ENCODE data around the gene PITPNC1. TPM values are rescaled to one million over a fixed set of nuclear protein-coding genes. Genes with fewer than 3 reads are reported as not detected.

The PITPNC1 gene
- total RNA-seq, 1 donor from 2014 or later = 40.3 TPM

DNA sequence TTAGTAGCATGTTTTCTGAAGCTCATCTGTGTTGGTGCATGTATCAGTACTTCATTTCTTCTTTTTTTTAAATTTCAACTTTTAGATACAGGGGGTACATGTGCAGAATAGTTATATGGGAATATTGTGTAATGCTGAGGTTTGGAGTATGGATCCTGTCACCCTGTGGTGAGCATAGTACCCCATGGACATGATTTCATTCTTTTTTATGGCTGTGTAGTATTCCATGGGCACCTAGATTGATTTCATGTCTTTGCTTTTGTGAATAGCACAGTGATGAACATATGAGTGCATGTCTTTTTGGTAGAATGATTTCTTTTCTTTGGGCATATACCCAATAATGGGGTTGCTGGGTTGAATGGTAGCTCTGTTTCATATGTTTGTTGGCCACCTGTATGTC is 285.6 kb downstream of the PITPNC1 start:
- peaks cover 7% of the 10 kb centered on the region for H3K4me1 Mint-ChIP-seq (ENCODE audit: low read depth, unreplicated experiment)
- TF ChIP-seq, protein P1, sequence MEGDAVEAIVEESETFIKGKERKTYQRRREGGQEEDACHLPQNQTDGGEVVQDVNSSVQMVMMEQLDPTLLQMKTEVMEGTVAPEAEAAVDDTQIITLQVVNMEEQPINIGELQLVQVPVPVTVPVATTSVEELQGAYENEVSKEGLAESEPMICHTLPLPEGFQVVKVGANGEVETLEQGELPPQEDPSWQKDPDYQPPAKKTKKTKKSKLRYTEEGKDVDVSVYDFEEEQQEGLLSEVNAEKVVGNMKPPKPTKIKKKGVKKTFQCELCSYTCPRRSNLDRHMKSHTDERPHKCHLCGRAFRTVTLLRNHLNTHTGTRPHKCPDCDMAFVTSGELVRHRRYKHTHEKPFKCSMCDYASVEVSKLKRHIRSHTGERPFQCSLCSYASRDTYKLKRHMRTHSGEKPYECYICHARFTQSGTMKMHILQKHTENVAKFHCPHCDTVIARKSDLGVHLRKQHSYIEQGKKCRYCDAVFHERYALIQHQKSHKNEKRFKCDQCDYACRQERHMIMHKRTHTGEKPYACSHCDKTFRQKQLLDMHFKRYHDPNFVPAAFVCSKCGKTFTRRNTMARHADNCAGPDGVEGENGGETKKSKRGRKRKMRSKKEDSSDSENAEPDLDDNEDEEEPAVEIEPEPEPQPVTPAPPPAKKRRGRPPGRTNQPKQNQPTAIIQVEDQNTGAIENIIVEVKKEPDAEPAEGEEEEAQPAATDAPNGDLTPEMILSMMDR (IDR thresholded peaks at IDR 0.05; ENCODE audit: partially characterized antibody, unreplicated experiment) = no peak
- H3K9me3 Mint-ChIP-seq (ENCODE audit: unreplicated experiment) = peaks cover 9% of the 10 kb centered on the region
- H3K27ac Mint-ChIP-seq (ENCODE audit: unreplicated experiment) = no peak overlapping the region
- H3K4me3 Mint-ChIP-seq (ENCODE audit: unreplicated experiment) = no peak overlapping the region
- DNase-seq = no peak
- H3K27me3 Mint-ChIP-seq (ENCODE audit: unreplicated experiment) = peaks cover 2% of the 10 kb centered on the region
- H3K36me3 Mint-ChIP-seq (ENCODE audit: unreplicated experiment) = peaks cover 14% of the 10 kb centered on the region

DNA sequence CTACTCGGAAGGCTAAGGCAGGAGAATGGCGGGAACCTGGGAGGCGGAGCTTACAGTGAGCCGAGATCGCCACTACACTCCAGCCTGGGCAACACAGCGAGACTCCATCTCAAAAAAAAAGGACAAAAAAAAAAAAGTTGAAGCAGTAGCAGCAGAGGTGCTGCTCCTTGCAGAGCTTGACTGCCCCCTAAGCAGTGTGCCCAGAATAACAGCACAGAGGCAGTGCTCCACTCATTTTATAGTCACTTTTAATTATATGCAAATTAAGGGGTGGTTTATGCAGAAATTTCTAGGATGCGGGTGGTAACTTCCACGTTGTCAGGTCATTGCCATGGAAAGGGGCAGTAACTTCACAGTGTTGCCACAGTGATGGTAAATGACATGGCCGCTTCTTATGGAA is 286.4 kb downstream of the PITPNC1 start:
- H3K9me3 Mint-ChIP-seq (ENCODE audit: unreplicated experiment) = peaks cover 11% of the 10 kb centered on the region
- peaks cover 2% of the 10 kb centered on the region for H3K27me3 Mint-ChIP-seq (ENCODE audit: unreplicated experiment)
- TF ChIP-seq, protein P1 (IDR thresholded peaks at IDR 0.05; ENCODE audit: partially characterized antibody, unreplicated experiment) = no peak
- no peak overlapping the region for H3K4me3 Mint-ChIP-seq (ENCODE audit: unreplicated experiment)
- no peak overlapping the region for H3K27ac Mint-ChIP-seq (ENCODE audit: unreplicated experiment)
- H3K4me1 Mint-ChIP-seq (ENCODE audit: low read depth, unreplicated experiment) = peaks cover 7% of the 10 kb centered on the region
- H3K36me3 Mint-ChIP-seq (ENCODE audit: unreplicated experiment) = peaks cover 12% of the 10 kb centered on the region
- DNase-seq = no peak

DNA sequence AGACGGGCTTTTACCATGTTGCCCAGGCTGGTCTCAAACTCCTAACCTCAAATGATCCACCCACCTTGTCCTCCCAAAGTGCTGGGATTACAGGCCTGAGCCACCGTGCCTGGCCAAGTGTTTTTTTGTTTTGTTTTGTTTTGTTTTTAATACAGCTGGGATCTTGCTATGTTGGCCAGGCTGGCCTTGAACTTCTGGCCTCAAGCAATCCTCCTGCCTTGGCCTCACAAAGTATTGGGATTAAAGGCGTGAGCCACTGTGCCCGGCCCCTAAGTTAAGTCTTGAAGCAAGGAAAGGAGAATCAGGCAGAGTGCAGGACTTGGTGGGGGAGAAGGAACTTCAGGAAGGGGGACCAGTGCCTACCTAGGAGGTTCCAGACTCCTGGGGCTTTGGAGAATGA is 288.9 kb downstream of the PITPNC1 start:
- peaks cover 9% of the 10 kb centered on the region for H3K9me3 Mint-ChIP-seq (ENCODE audit: unreplicated experiment)
- peaks cover 4% of the 10 kb centered on the region for H3K36me3 Mint-ChIP-seq (ENCODE audit: unreplicated experiment)

DNA sequence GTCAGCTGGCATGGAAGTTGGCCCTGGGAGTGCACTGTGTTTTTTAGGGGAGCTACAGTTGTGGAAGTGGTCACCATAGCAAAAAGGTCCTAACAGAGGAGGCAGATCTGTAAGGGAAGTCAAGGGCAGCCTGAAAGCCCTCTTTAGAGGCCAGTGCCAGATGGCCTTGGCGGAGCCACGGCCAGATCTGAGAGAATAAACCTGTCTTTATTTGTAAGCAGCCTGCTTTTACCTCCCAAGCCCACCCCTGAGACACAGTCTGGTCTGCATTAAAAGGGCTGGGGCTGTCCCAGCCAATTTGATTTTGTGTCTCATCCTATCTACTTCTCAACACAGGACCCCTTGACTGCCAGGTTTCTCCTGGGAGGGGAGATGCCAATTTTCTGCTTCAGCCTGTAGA is 289.6 kb downstream of the PITPNC1 start:
- TF ChIP-seq, protein P1 (IDR thresholded peaks at IDR 0.05; ENCODE audit: partially characterized antibody, unreplicated experiment) = no peak
- Mint-ChIP-seq H3K36me3 (ENCODE audit: unreplicated experiment) (no peaks in the 10 kb centered on the region), H3K27ac (ENCODE audit: unreplicated experiment) (peak overlapping the region; percentile 65), H3K27me3 (ENCODE audit: unreplicated experiment) (peaks cover 2% of the 10 kb centered on the region), H3K4me1 (ENCODE audit: low read depth, unreplicated experiment) (peaks cover 7% of the 10 kb centered on the region), H3K9me3 (ENCODE audit: unreplicated experiment) (peaks cover 9% of the 10 kb centered on the region), H3K4me3 (ENCODE audit: unreplicated experiment) (no peak overlapping the region)
- DNase-seq = no peak

More for the DNA sequence above, 288.9 kb downstream of the PITPNC1 start:
- no peak overlapping the region for H3K4me3 Mint-ChIP-seq (ENCODE audit: unreplicated experiment)
- no peak for DNase-seq
- H3K27ac Mint-ChIP-seq (ENCODE audit: unreplicated experiment) = no peak overlapping the region
- peaks cover 7% of the 10 kb centered on the region for H3K4me1 Mint-ChIP-seq (ENCODE audit: low read depth, unreplicated experiment)
- peaks cover 2% of the 10 kb centered on the region for H3K27me3 Mint-ChIP-seq (ENCODE audit: unreplicated experiment)
- TF ChIP-seq, protein P1 (IDR thresholded peaks at IDR 0.05; ENCODE audit: partially characterized antibody, unreplicated experiment) = no peak

DNA sequence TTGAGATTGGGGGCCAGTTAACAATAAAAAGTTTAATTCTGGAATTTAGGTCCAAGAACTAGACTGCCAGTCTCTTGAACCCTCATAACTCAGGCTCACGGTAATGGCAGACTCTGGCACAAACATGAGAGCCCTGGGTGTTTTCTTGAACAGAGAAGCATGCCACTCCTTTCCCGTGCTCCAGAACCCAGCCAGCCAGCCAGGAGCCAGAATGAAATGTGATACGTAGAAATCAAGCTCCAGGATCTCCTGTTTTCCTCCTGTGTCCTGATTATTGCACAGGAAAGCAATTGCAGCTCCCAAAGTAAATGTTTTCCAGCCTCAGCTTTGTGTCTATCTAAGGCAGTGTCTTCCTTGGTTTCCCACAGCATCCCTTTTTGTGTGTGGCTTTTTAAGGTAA is 294.4 kb downstream of the PITPNC1 start:
- peaks cover 9% of the 10 kb centered on the region for H3K9me3 Mint-ChIP-seq (ENCODE audit: unreplicated experiment)
- TF ChIP-seq, protein P1 (IDR thresholded peaks at IDR 0.05; ENCODE audit: partially characterized antibody, unreplicated experiment) = no peak
- peaks cover 6% of the 10 kb centered on the region for H3K4me1 Mint-ChIP-seq (ENCODE audit: low read depth, unreplicated experiment)
- DNase-seq = no peak
- H3K36me3 Mint-ChIP-seq (ENCODE audit: unreplicated experiment) = no peaks in the 10 kb centered on the region
- H3K4me3 Mint-ChIP-seq (ENCODE audit: unreplicated experiment) = no peak overlapping the region
- no peak overlapping the region for H3K27ac Mint-ChIP-seq (ENCODE audit: unreplicated experiment)
- H3K27me3 Mint-ChIP-seq (ENCODE audit: unreplicated experiment) = no peaks in the 10 kb centered on the region
